ENCODE results near the gene RRP7A. TPM values are rescaled to one million over a fixed set of nuclear protein-coding genes. Genes with fewer than 3 reads are reported as not detected.
A peak's percentile ranks its signal among the peaks of the same experiment; 100 is the strongest.
"Not testable (repeated sequence)": the region's sequence is repeated elsewhere in the genome, so short reads cannot be mapped to it uniquely, and the experiment has no call there.

The RRP7A gene, protein sequence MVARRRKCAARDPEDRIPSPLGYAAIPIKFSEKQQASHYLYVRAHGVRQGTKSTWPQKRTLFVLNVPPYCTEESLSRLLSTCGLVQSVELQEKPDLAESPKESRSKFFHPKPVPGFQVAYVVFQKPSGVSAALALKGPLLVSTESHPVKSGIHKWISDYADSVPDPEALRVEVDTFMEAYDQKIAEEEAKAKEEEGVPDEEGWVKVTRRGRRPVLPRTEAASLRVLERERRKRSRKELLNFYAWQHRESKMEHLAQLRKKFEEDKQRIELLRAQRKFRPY
- total RNA-seq (ENCODE audit: unreplicated experiment), result 47.9 TPM
- long read RNA-seq, transcript RRP7A-201 (7 exons, 3,801 nt), result major isoform, 80 of 92 reads
- long read RNA-seq, partial matches to known transcripts, result 3 of 92 reads
- long read RNA-seq, other reads (novel, unspliced or antisense), result 9 of 92 reads

DNA sequence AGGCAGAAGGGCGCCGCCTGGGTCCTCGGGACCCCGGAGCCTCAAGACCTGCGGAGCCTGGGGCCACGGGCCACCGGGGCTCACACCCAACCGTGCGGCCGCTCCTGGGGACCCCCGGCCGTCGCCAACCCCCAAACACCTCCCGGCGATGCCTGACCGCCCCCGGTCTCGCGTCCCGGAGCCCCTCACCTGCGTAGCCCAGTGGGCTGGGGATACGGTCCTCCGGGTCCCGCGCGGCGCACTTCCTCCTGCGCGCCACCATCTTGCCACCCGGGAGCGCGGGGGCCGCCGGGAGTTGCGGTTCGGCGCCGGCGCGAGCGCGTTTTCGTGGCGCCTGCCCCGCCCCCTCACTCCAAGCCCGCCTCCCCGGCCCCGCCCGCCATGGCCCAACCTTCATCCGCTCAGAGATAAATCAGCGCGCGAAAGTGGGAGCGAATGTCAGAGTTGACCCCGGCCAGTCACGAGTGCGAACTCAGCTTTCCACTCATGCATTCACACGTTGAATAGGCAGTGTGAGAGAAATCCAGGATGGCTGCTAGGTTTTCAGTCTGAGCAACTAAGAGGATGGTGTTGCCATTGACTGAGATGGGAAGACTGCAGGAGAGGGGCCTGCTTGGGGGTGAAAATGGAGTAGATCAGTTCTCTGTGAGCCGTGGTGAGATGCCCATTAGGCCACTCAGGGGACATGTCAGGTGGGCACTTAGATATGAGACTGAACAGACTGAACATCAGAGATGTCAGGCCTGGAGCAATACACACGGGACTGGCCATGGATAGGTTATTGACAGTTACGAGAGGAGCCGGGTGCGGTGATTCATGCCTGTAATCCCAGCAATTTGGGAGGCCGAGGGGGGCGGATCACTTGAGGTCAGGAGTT, at the start of gene RRP7A:
RRP7A (minus strand) TSS at position 272 of the 877 bp plus-strand sequence; CDS start at position 262, 10 bp downstream.
- H3K36me3 Mint-ChIP-seq (ENCODE audit: low read depth, unreplicated experiment), result peaks cover 7% of the 10 kb centered on the region
- H3K9me3 Mint-ChIP-seq (ENCODE audit: unreplicated experiment), result no peaks in the 10 kb centered on the region
- TF ChIP-seq, protein P1, sequence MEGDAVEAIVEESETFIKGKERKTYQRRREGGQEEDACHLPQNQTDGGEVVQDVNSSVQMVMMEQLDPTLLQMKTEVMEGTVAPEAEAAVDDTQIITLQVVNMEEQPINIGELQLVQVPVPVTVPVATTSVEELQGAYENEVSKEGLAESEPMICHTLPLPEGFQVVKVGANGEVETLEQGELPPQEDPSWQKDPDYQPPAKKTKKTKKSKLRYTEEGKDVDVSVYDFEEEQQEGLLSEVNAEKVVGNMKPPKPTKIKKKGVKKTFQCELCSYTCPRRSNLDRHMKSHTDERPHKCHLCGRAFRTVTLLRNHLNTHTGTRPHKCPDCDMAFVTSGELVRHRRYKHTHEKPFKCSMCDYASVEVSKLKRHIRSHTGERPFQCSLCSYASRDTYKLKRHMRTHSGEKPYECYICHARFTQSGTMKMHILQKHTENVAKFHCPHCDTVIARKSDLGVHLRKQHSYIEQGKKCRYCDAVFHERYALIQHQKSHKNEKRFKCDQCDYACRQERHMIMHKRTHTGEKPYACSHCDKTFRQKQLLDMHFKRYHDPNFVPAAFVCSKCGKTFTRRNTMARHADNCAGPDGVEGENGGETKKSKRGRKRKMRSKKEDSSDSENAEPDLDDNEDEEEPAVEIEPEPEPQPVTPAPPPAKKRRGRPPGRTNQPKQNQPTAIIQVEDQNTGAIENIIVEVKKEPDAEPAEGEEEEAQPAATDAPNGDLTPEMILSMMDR (IDR thresholded peaks at IDR 0.05; ENCODE audit: unreplicated experiment), result no peak
- H3K4me1 Mint-ChIP-seq (ENCODE audit: unreplicated experiment), result peaks cover 12% of the 10 kb centered on the region
- DNase-seq (ENCODE audit: low spot score), result peak; percentile 83
- peaks cover 10% of the 10 kb centered on the region for H3K27me3 Mint-ChIP-seq (ENCODE audit: unreplicated experiment)
- peak within 1 kb of the TSS; percentile 99 for H3K4me3 Mint-ChIP-seq (ENCODE audit: unreplicated experiment)
- H3K27ac Mint-ChIP-seq (ENCODE audit: unreplicated experiment), result peak within 1 kb of the TSS; percentile 65

DNA sequence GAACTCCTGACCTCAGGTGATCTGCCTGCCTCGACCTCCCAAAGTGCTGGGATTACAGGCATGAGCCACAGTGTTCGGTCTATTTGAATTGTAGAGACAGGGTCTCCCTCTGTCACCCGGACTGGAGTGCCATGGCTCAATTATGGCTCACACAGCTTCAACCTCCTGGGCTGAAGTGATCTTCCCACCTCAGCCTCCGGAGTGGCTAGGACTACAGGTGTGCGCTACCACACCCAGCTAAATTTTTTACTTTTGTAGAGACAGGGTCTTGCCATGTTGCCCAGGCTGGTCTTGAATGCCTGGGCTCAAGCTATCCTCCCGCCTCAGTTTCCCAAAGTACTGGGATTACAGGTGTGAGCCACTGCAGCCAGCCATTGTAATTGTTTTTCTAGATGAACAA, 48.4 kb upstream of the RRP7A start:
- not testable (repeated sequence) for DNase-seq (ENCODE audit: low spot score); H3K4me3 Mint-ChIP-seq (ENCODE audit: unreplicated experiment); H3K27me3 Mint-ChIP-seq (ENCODE audit: unreplicated experiment); H3K36me3 Mint-ChIP-seq (ENCODE audit: low read depth, unreplicated experiment); H3K4me1 Mint-ChIP-seq (ENCODE audit: unreplicated experiment); H3K27ac Mint-ChIP-seq (ENCODE audit: unreplicated experiment); H3K9me3 Mint-ChIP-seq (ENCODE audit: unreplicated experiment)

DNA sequence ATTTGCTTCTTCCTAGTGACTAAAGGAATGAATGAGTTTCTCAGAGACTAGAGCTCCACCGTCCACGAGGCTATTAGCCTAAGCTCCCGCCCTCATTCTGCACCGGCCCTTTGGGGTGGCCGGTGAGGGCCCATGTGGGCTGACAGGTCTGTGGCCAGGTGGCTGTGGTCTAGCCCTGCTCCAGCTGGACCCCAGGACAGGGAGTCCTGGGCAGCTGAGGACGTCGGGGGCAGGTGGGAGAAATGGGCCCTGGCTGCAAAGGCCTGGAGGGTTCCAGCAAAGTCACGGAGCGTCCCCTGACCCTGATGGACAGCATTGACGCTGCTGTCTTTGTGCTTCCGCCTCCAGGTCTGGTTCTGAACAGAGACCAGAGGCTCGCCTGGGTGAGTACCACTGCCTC, 46.4 kb upstream of the RRP7A start:
- Mint-ChIP-seq H3K4me3 (ENCODE audit: unreplicated experiment) (no peak overlapping the region), H3K4me1 (ENCODE audit: unreplicated experiment) (peaks cover 7% of the 10 kb centered on the region), H3K9me3 (ENCODE audit: unreplicated experiment) (no peaks in the 10 kb centered on the region), H3K27me3 (ENCODE audit: unreplicated experiment) (peaks cover 2% of the 10 kb centered on the region), H3K36me3 (ENCODE audit: low read depth, unreplicated experiment) (no peaks in the 10 kb centered on the region), H3K27ac (ENCODE audit: unreplicated experiment) (no peak overlapping the region)
- TF ChIP-seq, protein P1 (IDR thresholded peaks at IDR 0.05; ENCODE audit: unreplicated experiment), result no peak
- no peak for DNase-seq (ENCODE audit: low spot score)

DNA sequence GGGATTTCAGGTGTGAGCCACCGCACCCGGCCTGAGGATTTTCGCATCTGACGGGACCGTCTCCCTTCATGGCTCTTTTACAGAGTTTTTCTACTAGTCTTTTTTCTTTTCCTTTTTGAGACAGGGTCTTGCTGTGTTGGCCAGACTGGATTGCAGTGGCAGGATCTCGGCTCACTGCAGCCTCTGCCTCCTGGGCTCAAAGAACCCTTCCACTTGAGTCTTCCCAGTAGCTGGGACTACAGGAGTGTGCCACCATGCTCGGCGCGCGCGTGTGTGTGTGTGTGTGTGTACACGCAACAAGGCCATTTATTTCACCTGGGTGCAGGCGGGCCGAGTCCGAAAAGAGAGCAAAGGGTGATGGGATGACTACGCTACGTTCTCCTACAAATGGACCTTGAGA, 45.1 kb upstream of the RRP7A start:
- H3K4me1 Mint-ChIP-seq (ENCODE audit: unreplicated experiment), result peaks cover 7% of the 10 kb centered on the region
- H3K9me3 Mint-ChIP-seq (ENCODE audit: unreplicated experiment), result no peaks in the 10 kb centered on the region
- no peak overlapping the region for H3K27ac Mint-ChIP-seq (ENCODE audit: unreplicated experiment)
- no peak overlapping the region for H3K4me3 Mint-ChIP-seq (ENCODE audit: unreplicated experiment)
- TF ChIP-seq, protein P1 (IDR thresholded peaks at IDR 0.05; ENCODE audit: unreplicated experiment), result no peak
- no peaks in the 10 kb centered on the region for H3K36me3 Mint-ChIP-seq (ENCODE audit: low read depth, unreplicated experiment)
- H3K27me3 Mint-ChIP-seq (ENCODE audit: unreplicated experiment), result peaks cover 2% of the 10 kb centered on the region
- DNase-seq (ENCODE audit: low spot score), result no peak

DNA sequence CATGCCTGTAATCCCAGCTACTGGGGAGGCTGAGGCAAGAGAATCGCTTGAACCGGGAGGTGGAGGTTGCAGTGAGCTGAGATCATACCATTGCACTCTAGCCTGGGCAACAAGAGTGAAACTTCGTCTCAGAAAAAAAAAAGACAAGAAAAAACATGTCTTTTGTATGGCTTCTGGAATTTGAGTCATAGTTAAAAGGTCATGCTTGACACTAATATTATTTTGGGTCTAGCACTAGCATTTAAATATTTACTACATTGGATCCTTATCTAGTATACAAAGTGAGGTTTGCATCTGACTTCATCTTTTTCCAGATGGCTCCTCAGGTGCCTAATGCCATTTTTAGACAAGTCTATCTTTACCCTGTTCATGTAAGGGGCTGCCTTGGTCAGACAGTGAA, 44.3 kb upstream of the RRP7A start:
- H3K9me3 Mint-ChIP-seq (ENCODE audit: unreplicated experiment); H3K27me3 Mint-ChIP-seq (ENCODE audit: unreplicated experiment); H3K36me3 Mint-ChIP-seq (ENCODE audit: low read depth, unreplicated experiment); H3K4me1 Mint-ChIP-seq (ENCODE audit: unreplicated experiment); H3K4me3 Mint-ChIP-seq (ENCODE audit: unreplicated experiment); H3K27ac Mint-ChIP-seq (ENCODE audit: unreplicated experiment); DNase-seq (ENCODE audit: low spot score): not testable (repeated sequence)
